GM18526 (cell line): Measurements from ENCODE around the gene PHF21A.

Experiments
- POLR2A ChIP-seq: IDR thresholded peaks from 3 replicates; pipeline ENCODE4 v1.6.1; 2011; ENCODE audit not compliant: insufficient read length; ENCODE audit errors: extremely low read depth

PHF21A gene

DNA sequence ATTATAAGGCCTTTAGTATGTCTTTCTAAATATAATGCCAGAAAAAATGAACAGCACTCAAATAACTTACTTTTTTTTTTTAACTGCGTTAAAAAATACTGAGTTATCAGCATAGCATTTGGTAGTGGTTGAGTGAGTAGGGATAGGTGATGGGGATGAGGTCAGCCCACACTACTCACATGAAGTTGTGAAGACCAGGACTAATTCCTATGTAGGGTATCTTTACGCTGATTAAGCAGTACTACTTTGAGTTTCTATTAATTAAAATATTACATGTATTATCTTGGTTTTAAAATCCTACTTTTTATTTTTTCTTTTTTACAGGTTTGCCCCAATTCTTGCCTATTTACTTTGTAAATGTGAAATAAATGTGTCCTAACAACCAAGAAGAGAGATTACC is 13.5 kb downstream of the PHF21A start:
- TF ChIP-seq POLR2A, result no peak

- TF ChIP-seq POLR2A, result no peak
Measured at GRCh38 chr11:46107408-46107718, 13.9 kb downstream of the PHF21A start.

GRCh38 chr11:46106530-46107407 is 14.5 kb downstream of the PHF21A start:
- TF ChIP-seq POLR2A, result no peak

DNA sequence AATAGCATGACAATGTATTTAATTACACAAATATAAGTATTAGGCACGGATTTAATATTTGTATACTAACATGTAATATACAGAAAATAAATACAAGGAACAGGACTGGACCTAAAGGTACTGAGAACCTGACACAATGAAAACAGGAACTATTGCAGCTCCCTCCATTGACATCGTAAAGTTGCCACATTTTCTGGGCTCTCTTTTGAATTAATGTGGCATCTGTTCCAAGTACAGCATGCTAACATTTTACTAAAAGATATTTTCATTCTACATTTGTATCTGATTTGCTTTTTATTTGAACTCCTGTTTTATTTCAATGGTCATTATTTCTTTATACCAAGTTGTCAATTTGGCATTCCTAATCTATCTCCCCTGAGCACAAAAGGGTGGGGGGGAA is 15.3 kb downstream of the PHF21A start:
- TF ChIP-seq POLR2A, result no peak

- no peak for TF ChIP-seq POLR2A
Measured at GRCh38 chr11:46105134-46105628, 16.1 kb downstream of the PHF21A start.

GRCh38 chr11:46102843-46103242 is 18.4 kb downstream of the PHF21A start:
- TF ChIP-seq POLR2A, result no peak

GRCh38 chr11:46100670-46101069 is 20.6 kb downstream of the PHF21A start:
- TF ChIP-seq POLR2A, result no peak

GRCh38 chr11:46099963-46100316 is 21.3 kb downstream of the PHF21A start:
- TF ChIP-seq POLR2A, result no peak

GRCh38 chr11:46090375-46090774 is 30.9 kb downstream of the PHF21A start:
- no peak for TF ChIP-seq POLR2A

DNA sequence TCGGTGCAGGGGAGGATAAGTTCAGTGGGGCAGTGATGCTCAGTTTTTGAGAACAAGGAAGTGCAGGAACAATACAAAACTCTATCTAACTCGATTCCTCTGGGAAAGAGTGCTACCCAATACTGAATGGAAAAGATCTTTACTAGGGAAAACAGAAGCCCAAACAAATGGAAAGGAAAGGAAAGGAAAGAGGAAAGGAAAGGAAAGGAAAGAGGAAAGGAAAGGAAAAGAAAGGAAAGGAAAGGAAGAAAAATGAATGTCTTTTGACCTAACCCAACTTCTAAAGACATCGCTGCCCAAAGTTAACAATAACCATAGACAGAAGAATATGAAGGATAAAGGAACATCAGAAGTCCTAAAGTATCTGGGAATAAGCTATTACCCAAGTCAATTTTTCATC is 41.6 kb downstream of the PHF21A start:
- no peak for TF ChIP-seq POLR2A

DNA sequence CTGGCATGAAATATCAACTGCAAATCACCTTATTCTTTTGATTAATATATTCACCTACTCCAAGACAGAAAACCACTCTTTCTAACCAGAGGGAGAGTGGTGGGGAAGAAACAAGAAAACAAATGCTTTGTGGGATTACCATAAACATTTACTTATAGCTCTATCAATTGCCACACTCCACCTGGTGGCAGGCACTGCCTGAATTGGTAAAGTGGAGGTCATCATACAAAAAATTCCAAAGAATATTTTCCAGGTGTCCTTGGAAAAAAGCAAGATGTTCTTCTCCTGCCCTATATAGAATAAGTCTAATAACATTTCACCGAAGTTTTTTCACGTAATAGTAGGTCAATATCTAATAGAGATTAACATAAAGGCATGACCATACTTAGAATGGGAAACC is 45.3 kb downstream of the PHF21A start:
- TF ChIP-seq POLR2A, result no peak

GRCh38 chr11:46075168-46075567 is 46.1 kb downstream of the PHF21A start:
- TF ChIP-seq POLR2A, result no peak

DNA sequence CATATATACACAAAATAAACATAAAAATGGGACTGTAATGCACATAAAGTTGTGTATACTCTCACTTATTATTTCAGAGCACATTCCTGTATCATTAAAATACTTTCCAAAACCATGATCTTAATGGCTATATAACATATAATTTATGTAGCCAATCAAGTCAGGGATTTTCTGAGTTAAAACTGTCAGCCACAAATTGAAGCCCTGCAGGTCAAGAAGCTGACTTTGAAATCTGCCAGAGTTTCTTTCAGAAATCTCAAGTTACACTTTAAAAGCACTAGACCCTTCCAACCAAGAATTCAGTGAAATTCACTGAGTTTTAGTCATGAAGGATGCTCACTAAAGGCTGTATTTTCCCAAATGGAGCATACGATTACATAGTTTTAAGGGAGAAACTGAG is 47.6 kb downstream of the PHF21A start:
- TF ChIP-seq POLR2A, result no peak

GRCh38 chr11:46072172-46072964 is 48.9 kb downstream of the PHF21A start:
- TF ChIP-seq POLR2A, result no peak

DNA sequence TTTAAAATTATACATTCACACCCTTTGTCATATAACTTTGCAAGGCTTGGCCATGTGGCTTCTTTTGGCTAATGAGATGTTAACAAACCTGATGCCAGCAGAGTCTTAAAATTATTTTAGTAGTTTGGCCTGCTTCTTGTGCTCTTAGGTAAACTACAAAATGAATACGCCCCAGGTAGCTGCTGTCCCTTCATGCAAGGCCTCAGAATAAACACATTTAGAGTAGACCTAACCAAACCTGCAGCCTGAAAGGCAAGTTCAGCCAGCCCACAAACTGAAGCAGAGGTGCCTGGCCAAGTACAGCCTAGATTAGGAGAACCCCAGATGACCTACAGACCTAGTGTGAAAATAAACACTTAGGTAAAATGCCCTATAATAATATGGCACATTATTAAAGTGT is 50.2 kb downstream of the PHF21A start:
- TF ChIP-seq POLR2A, result no peak

DNA sequence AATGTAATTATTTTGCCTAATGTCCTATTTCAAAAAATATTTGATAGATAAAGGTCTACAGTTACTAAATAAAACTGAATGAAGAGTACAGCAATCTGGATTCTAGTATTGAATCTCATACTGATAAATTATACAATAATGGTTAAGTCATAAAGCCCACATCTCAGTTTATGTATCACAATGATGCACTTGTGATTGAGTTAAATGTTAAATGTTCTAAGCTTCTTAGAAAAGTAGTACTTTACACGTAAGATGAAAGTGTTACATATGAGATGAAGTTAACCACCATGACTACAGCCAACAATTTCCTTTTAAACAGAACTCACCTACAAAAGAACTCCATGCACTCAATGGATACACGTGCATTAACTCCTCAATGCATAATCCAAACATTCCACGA is 51.7 kb downstream of the PHF21A start:
- no peak for TF ChIP-seq POLR2A
